Cardiac atrium fibroblast (primary cell): ENCODE data around the gene ABCC9. TPM values are rescaled to one million over a fixed set of nuclear protein-coding genes. Genes with fewer than 3 reads are reported as not detected.

Source experiments
- total RNA-seq: library from RNA; depleted of rRNA; stranded (reverse); fragments of >200 nt; gene quantifications from 2 replicates; pipeline ENCODE4 v1.2.3, GENCODE V29; 2015

The ABCC9 gene
- under 0.01 and 0.16 TPM in 2 replicates for total RNA-seq

DNA sequence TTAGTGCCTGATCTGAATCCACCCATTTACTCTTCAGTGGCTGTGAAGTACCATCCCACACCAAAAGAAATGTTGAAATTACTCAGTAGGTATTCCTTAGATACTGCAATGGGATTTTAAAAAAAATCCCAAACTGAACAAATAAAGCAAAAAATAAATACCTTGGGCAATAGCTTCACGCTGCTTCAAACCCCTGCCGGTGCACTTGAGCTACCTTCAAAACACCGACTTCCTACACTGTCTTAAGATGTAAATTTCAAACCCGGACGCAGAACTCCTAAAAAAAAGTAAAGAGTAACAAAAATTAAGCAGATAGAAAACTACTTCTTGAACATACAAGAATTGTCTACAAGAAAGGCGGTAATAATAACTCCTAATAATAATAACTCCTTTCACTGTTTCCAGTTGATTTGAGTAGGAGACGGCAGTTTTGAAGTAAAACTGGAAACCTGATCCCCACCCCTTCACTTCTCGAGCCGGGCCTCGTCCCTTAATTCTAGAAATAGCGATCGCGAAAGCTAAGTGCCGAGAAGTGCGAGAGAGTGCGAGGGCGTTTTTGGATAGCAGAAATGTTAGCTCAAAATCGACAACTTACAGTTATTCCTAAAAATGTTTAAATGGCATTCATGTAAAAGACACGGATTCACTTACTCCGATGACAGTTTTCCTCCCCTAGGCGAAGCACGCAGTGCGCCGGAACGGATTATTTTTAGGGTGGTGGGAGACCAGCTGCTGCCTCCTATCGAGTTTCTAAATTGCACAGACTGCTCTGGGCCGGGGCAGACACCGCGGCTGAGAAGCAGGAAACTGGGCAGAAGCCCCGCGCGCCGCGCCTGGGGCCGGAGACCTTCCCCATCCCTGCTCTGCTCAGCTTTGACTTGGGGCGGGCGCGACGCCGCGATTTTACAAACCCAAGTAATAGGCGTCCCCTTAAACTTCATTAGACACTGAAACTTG, at the start of gene ABCC9:
ABCC9 (minus strand) TSS at position 878 of the 957 bp plus-strand sequence. CDS start 4,752 bp downstream, outside the sequence.

DNA sequence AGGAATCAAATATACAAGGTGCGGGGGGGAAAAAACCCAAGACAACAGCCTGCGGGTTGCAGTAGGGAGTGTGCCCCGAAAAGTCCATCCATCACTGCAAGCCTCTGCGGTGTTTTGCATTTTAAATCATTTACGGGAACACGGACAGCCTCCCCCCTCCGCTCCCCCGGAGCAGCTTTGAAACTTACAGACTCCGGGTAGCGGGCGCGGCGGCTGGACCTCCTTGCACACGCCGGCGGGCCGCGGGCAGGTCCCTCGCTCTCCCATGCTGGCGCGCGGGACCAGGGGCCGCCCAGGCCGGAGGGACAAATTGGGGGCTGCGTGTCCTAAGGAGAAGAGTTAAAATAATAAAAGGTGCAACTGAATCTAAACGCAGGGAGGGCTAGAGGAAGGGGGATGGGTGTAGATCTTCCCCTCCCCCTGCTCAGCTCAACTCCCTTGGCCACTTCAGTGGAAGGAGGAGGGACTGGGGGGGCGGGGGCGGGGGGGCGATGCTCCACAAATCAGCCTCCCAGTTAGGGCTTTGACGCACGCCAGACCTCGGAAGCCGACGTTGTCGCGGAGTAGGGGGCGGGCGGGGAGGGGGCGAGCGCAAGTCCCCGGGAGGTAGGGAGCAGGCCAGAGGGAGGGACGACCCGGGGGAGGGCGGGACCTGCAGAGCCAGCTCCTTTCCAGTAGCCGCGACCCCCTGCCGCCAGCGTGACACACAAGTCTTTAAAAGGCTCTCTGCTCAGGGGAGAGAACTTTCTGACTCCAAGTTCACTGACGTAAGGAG, 166.7 kb downstream of the ABCC9 start, which contains the start of gene KCNJ8:
KCNJ8 (minus strand) TSS at position 349 of the 775 bp plus-strand sequence. CDS start 1,090 bp downstream, outside the sequence.

Other genes starting within 250 kb of the ABCC9 start
- gene KCNJ8, start 166.7 kb downstream of the ABCC9 start, total RNA-seq, result 0.16 and 0.36 TPM in 2 replicates
- 33.2 and 37.7 TPM in 2 replicates for gene CMAS, start 104.8 kb upstream of the ABCC9 start, total RNA-seq